Nephron progenitor cell (in vitro differentiated cells): ENCODE measurements around the gene NELL2.
"Not testable (repeated sequence)": the region's sequence is repeated elsewhere in the genome, so short reads cannot be mapped to it uniquely, and the experiment has no call there.

Experiments
- DNase-seq: peaks from one replicate; pipeline ENCODE4 v3.0.0; 2021
- H3K27ac Mint-ChIP-seq: 2 replicates; pipeline ENCODE4 v1.8.0; 2021; ENCODE audit warnings: mild to moderate bottlenecking, moderate library complexity, mixed read lengths
- H3K27me3 Mint-ChIP-seq: 2 replicates; pipeline ENCODE4 v1.8.0; 2021; ENCODE audit warnings: mild to moderate bottlenecking, low read depth, mixed read lengths; ENCODE audit not compliant: poor library complexity
- H3K36me3 Mint-ChIP-seq: 2 replicates; pipeline ENCODE4 v1.8.0; 2021; ENCODE audit warnings: low read depth, mixed read lengths
- H3K4me1 Mint-ChIP-seq: 2 replicates; pipeline ENCODE4 v1.8.0; 2021; ENCODE audit warnings: mixed read lengths
- H3K4me3 Mint-ChIP-seq: 2 replicates; pipeline ENCODE4 v1.8.0; 2021; ENCODE audit warnings: mild to moderate bottlenecking, moderate library complexity, mixed read lengths
- H3K9me3 Mint-ChIP-seq: 2 replicates; pipeline ENCODE4 v1.8.0; 2021; ENCODE audit warnings: mild to moderate bottlenecking, moderate library complexity, mixed read lengths
- CTCF ChIP-seq: fragments of 200-600 bp; sonication (generic); IDR thresholded peaks from 2 replicates; pipeline ENCODE4 v1.5.0; 2021; ENCODE audit warnings: antibody characterized with exemption

NELL2 gene

GRCh38 chr12:44833561-44833960, 42.6 kb downstream of the NELL2 start:
- H3K27ac Mint-ChIP-seq = no peak overlapping the region
- no peak overlapping the region for H3K4me3 Mint-ChIP-seq
- no peak for TF ChIP-seq CTCF
- H3K27me3 Mint-ChIP-seq = peaks cover 3% of the 10 kb centered on the region
- DNase-seq = no peak
- H3K36me3 Mint-ChIP-seq = no peaks in the 10 kb centered on the region
- H3K4me1 Mint-ChIP-seq = no peaks in the 10 kb centered on the region
- no peaks in the 10 kb centered on the region for H3K9me3 Mint-ChIP-seq

- no peaks in the 10 kb centered on the region for H3K36me3 Mint-ChIP-seq
- H3K27me3 Mint-ChIP-seq = peaks cover 3% of the 10 kb centered on the region
- no peak overlapping the region for H3K27ac Mint-ChIP-seq
- no peaks in the 10 kb centered on the region for H3K4me1 Mint-ChIP-seq
- H3K4me3 Mint-ChIP-seq = no peak overlapping the region
- DNase-seq = no peak
- no peak for TF ChIP-seq CTCF
- H3K9me3 Mint-ChIP-seq = no peaks in the 10 kb centered on the region
Observed at GRCh38 chr12:44830566-44831055, 45.5 kb downstream of the NELL2 start.

GRCh38 chr12:44829045-44829444, 47.1 kb downstream of the NELL2 start:
- no peak for TF ChIP-seq CTCF
- Mint-ChIP-seq H3K27me3 (no peaks in the 10 kb centered on the region), H3K4me1 (no peaks in the 10 kb centered on the region), H3K27ac (no peak overlapping the region), H3K9me3 (no peaks in the 10 kb centered on the region), H3K36me3 (no peaks in the 10 kb centered on the region), H3K4me3 (no peak overlapping the region)
- DNase-seq = no peak

- Mint-ChIP-seq H3K4me1 (no peaks in the 10 kb centered on the region), H3K27me3 (no peaks in the 10 kb centered on the region), H3K36me3 (no peaks in the 10 kb centered on the region), H3K9me3 (no peaks in the 10 kb centered on the region), H3K27ac (no peak overlapping the region), H3K4me3 (no peak overlapping the region)
- TF ChIP-seq CTCF = no peak
- DNase-seq = no peak
Observed at GRCh38 chr12:44827832-44828438, 48.2 kb downstream of the NELL2 start.

GRCh38 chr12:44821702-44822101, 54.4 kb downstream of the NELL2 start:
- DNase-seq, H3K4me3 Mint-ChIP-seq, H3K27me3 Mint-ChIP-seq, H3K9me3 Mint-ChIP-seq, H3K27ac Mint-ChIP-seq, H3K36me3 Mint-ChIP-seq, H3K4me1 Mint-ChIP-seq: not testable (repeated sequence)

GRCh38 chr12:44819884-44820283, 56.2 kb downstream of the NELL2 start:
- H3K4me1 Mint-ChIP-seq = peaks cover 9% of the 10 kb centered on the region
- H3K36me3 Mint-ChIP-seq = no peaks in the 10 kb centered on the region
- H3K27ac Mint-ChIP-seq = no peak overlapping the region
- H3K4me3 Mint-ChIP-seq = no peak overlapping the region
- no peaks in the 10 kb centered on the region for H3K27me3 Mint-ChIP-seq
- no peaks in the 10 kb centered on the region for H3K9me3 Mint-ChIP-seq
- no peak for TF ChIP-seq CTCF
- DNase-seq = no peak
